HepG2 (cell line): ENCODE data around the gene FTL. TPM values are rescaled to one million over a fixed set of nuclear protein-coding genes. Genes with fewer than 3 reads are reported as not detected.

Experiments
- AKAP8 ChIP-seq: sonication (generic); formaldehyde crosslinking; IDR thresholded peaks from 2 replicates; pipeline ENCODE4 v1.5.1; 2020; ENCODE audit warnings: mild to moderate bottlenecking, missing genetic modification reagents
- BORCS8-MEF2B ChIP-seq: sonication (generic); formaldehyde crosslinking; IDR thresholded peaks from 2 replicates; pipeline ENCODE4 v1.8.0; 2022; ENCODE audit warnings: mild to moderate bottlenecking, missing genetic modification reagents
- DMAP1 ChIP-seq: IDR thresholded peaks from 2 replicates; pipeline ENCODE4 v1.6.1; 2016
- ETV6 ChIP-seq: sonication (generic); formaldehyde crosslinking; conservative IDR thresholded peaks from 2 replicates; pipeline ENCODE4 v1.4.0; 2020; ENCODE audit warnings: missing genetic modification reagents
- GATAD2A ChIP-seq: IDR thresholded peaks from 2 replicates; pipeline ENCODE4 v1.6.1; 2016
- HDAC1 ChIP-seq: sonication (generic); formaldehyde crosslinking; IDR thresholded peaks from 2 replicates; pipeline ENCODE4 v1.5.1; 2020; ENCODE audit warnings: mild to moderate bottlenecking, missing genetic modification reagents
- KLF9 ChIP-seq: IDR thresholded peaks from 2 replicates; pipeline ENCODE4 v1.6.1; 2016; ENCODE audit warnings: low read depth
- MEIS1 ChIP-seq: sonication (generic); formaldehyde crosslinking; IDR thresholded peaks from 2 replicates; pipeline ENCODE4 v1.9.0; 2021; ENCODE audit warnings: mild to moderate bottlenecking, missing genetic modification reagents, moderate library complexity, borderline replicate concordance
- NFE2L1 ChIP-seq: sonication (generic); formaldehyde crosslinking; IDR thresholded peaks from 2 replicates; pipeline ENCODE4 v1.4.0; 2020; ENCODE audit warnings: missing genetic modification reagents, mild to moderate bottlenecking, borderline replicate concordance
- PITX1 ChIP-seq: sonication (generic); formaldehyde crosslinking; IDR thresholded peaks from 2 replicates; pipeline ENCODE4 v1.5.1; 2020; ENCODE audit warnings: mild to moderate bottlenecking, missing genetic modification reagents
- RAD51 ChIP-seq: fragments of 450-650 bp; IDR thresholded peaks from 2 replicates; pipeline ENCODE4 v1.6.1; 2016; ENCODE audit warnings: borderline replicate concordance
- ZBTB21 ChIP-seq: sonication (generic); formaldehyde crosslinking; IDR thresholded peaks from 2 replicates; pipeline ENCODE4 v1.4.0; 2020; ENCODE audit warnings: missing genetic modification reagents
- ZFP90 ChIP-seq: sonication (generic); formaldehyde crosslinking; IDR thresholded peaks from 2 replicates; pipeline ENCODE4 v1.8.0; 2022; ENCODE audit warnings: missing genetic modification reagents, mild to moderate bottlenecking, inconsistent platforms, borderline replicate concordance
- ZNF292 ChIP-seq: sonication (generic); formaldehyde crosslinking; IDR thresholded peaks from 2 replicates; pipeline ENCODE4 v1.8.1; 2022; ENCODE audit warnings: mild to moderate bottlenecking, low read depth, missing genetic modification reagents, borderline replicate concordance
- ZNF367 ChIP-seq: sonication (generic); formaldehyde crosslinking; IDR thresholded peaks from 2 replicates; pipeline ENCODE4 v1.4.0; 2020; ENCODE audit warnings: missing genetic modification reagents, borderline replicate concordance
- ZNF563 ChIP-seq: sonication (generic); formaldehyde crosslinking; IDR thresholded peaks from 2 replicates; pipeline ENCODE4 v1.8.0; 2022; ENCODE audit warnings: mild to moderate bottlenecking, moderate library complexity, missing genetic modification reagents
- ZNF614 ChIP-seq: IDR thresholded peaks from 2 replicates; pipeline ENCODE4 v1.6.1; 2018; ENCODE audit warnings: missing biosample characterization, missing genetic modification reagents, inconsistent platforms, borderline replicate concordance
- ZSCAN20 ChIP-seq: sonication (generic); formaldehyde crosslinking; IDR thresholded peaks from 2 replicates; pipeline ENCODE4 v1.4.0; 2020; ENCODE audit warnings: missing genetic modification reagents, mild to moderate bottlenecking, borderline replicate concordance
- polyA plus RNA-seq, 8 experiments: library from polyadenylated mRNA; depleted of rRNA in 3 of 8; stranded (reverse) in 7 of 8; unstranded in 1 of 8; fragments of >200 nt; fragmentation: Illumina TruSeq in 4 of 8; extraction: Trizol in 4 of 8; gene quantifications; 2 replicates each; pipeline versions ENCODE4 v1.2.1 to v1.2.3, GENCODE V29; 2011 to 2016; ENCODE audit warnings: low read depth in 4 of 8, missing spikeins in 1 of 8, mixed read lengths in 1 of 8; ENCODE audit not compliant: insufficient read depth in 1 of 8
- total RNA-seq, 5 experiments: library from RNA; depleted of rRNA; stranded (reverse); fragments of >200 nt; fragmentation: Illumina TruSeq; extraction: Trizol; gene quantifications; 2 replicates each; pipeline ENCODE4 v1.2.3, GENCODE V29; 2016; ENCODE audit warnings: low read depth in 1 of 5
- TF ChIP-seq, protein P1 (sequence below): sonication (generic); formaldehyde crosslinking; IDR thresholded peaks from 2 replicates; pipeline ENCODE4 v1.5.1; 2020; ENCODE audit warnings: missing genetic modification reagents, mild to moderate bottlenecking, borderline replicate concordance
- TF ChIP-seq, protein P2 (sequence below): sonication (generic); formaldehyde crosslinking; IDR thresholded peaks from 2 replicates; pipeline ENCODE4 v1.8.1; 2023; ENCODE audit warnings: mild to moderate bottlenecking, missing genetic modification reagents, borderline replicate concordance
- TF ChIP-seq, protein P3 (sequence below): sonication (generic); formaldehyde crosslinking; IDR thresholded peaks from 2 replicates; pipeline ENCODE4 v1.4.0; 2020; ENCODE audit warnings: mild to moderate bottlenecking, missing genetic modification reagents
- TF ChIP-seq, protein P4 (sequence below): sonication (generic); formaldehyde crosslinking; IDR thresholded peaks from 2 replicates; pipeline ENCODE4 v1.4.0; 2020; ENCODE audit warnings: missing genetic modification reagents
- TF ChIP-seq, protein P5 (sequence below): sonication (generic); formaldehyde crosslinking; conservative IDR thresholded peaks from 2 replicates; pipeline ENCODE4 v1.4.0; 2020; ENCODE audit warnings: missing genetic modification reagents
- TF ChIP-seq, protein P6 (sequence below): IDR thresholded peaks from 2 replicates; pipeline ENCODE4 v1.6.1; 2012; ENCODE audit warnings: inconsistent platforms

FTL gene
- total and polyA plus RNA-seq, 2 of the 13 experiments (the other 11 are each of a cell fraction or from before 2014, with no cell fraction given): 2,721 to 8,800 TPM

DNA sequence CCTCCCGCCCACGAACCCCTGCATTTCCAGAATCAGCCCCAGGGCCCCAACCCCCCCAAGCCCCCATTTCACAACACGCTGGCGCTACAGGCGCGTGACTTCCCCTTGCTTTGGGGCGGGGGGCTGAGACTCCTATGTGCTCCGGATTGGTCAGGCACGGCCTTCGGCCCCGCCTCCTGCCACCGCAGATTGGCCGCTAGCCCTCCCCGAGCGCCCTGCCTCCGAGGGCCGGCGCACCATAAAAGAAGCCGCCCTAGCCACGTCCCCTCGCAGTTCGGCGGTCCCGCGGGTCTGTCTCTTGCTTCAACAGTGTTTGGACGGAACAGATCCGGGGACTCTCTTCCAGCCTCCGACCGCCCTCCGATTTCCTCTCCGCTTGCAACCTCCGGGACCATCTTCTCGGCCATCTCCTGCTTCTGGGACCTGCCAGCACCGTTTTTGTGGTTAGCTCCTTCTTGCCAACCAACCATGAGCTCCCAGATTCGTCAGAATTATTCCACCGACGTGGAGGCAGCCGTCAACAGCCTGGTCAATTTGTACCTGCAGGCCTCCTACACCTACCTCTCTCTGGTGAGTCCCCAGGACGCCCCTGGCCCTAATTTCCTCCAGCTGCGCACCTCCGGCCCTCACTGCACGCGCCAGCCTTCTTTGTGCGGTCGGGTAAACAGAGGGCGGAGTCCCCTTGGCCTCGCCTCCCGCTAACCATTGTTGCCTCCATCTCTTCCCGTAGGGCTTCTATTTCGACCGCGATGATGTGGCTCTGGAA, at the start of gene FTL (continued):
- peak; percentile 82; the same call in 1 of the 2 replicates for TF ChIP-seq BORCS8-MEF2B (CRISPR knock-in tag)
- no peak for TF ChIP-seq NFE2L1 (CRISPR knock-in tag)
- TF ChIP-seq KLF9 (CRISPR knock-in tag): peak; percentile 37; the same call in 1 of the 2 replicates
- peak; percentile 88; the same call in 1 of the 2 replicates for TF ChIP-seq ZNF614
- TF ChIP-seq, protein P1, sequence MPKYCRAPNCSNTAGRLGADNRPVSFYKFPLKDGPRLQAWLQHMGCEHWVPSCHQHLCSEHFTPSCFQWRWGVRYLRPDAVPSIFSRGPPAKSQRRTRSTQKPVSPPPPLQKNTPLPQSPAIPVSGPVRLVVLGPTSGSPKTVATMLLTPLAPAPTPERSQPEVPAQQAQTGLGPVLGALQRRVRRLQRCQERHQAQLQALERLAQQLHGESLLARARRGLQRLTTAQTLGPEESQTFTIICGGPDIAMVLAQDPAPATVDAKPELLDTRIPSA (CRISPR knock-in tag): peak; percentile 60; the same call in 1 of the 2 replicates
- TF ChIP-seq GATAD2A: peak; percentile 54
- peak; percentile 93 for TF ChIP-seq ZNF367 (CRISPR knock-in tag)
- peak; percentile 79 for TF ChIP-seq ZNF563 (CRISPR knock-in tag)
- TF ChIP-seq, protein P2, sequence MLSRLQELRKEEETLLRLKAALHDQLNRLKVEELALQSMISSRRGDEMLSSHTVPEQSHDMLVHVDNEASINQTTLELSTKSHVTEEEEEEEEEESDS (CRISPR knock-in tag): no peak
- TF ChIP-seq DMAP1 (CRISPR knock-in tag): peak; percentile 65
- no peak for TF ChIP-seq AKAP8 (CRISPR knock-in tag)
- no peak for TF ChIP-seq ZNF292 (CRISPR knock-in tag)
- TF ChIP-seq PITX1 (CRISPR knock-in tag): peak; percentile 69; the same call in 1 of the 2 replicates
- TF ChIP-seq HDAC1 (CRISPR knock-in tag): peak; percentile 68
- TF ChIP-seq, protein P3, sequence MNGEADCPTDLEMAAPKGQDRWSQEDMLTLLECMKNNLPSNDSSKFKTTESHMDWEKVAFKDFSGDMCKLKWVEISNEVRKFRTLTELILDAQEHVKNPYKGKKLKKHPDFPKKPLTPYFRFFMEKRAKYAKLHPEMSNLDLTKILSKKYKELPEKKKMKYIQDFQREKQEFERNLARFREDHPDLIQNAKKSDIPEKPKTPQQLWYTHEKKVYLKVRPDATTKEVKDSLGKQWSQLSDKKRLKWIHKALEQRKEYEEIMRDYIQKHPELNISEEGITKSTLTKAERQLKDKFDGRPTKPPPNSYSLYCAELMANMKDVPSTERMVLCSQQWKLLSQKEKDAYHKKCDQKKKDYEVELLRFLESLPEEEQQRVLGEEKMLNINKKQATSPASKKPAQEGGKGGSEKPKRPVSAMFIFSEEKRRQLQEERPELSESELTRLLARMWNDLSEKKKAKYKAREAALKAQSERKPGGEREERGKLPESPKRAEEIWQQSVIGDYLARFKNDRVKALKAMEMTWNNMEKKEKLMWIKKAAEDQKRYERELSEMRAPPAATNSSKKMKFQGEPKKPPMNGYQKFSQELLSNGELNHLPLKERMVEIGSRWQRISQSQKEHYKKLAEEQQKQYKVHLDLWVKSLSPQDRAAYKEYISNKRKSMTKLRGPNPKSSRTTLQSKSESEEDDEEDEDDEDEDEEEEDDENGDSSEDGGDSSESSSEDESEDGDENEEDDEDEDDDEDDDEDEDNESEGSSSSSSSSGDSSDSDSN (CRISPR knock-in tag): peak; percentile 75; the same call in 1 of the 2 replicates
- TF ChIP-seq RAD51: no peak
- TF ChIP-seq ZFP90 (CRISPR knock-in tag): peak; percentile 94
- no peak; the same call in 1 of the 2 replicates for TF ChIP-seq ZBTB21 (CRISPR knock-in tag)
- TF ChIP-seq, protein P4, sequence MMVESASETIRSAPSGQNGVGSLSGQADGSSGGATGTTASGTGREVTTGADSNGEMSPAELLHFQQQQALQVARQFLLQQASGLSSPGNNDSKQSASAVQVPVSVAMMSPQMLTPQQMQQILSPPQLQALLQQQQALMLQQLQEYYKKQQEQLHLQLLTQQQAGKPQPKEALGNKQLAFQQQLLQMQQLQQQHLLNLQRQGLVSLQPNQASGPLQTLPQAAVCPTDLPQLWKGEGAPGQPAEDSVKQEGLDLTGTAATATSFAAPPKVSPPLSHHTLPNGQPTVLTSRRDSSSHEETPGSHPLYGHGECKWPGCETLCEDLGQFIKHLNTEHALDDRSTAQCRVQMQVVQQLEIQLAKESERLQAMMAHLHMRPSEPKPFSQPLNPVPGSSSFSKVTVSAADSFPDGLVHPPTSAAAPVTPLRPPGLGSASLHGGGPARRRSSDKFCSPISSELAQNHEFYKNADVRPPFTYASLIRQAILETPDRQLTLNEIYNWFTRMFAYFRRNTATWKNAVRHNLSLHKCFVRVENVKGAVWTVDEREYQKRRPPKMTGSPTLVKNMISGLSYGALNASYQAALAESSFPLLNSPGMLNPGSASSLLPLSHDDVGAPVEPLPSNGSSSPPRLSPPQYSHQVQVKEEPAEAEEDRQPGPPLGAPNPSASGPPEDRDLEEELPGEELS (CRISPR knock-in tag): peak; percentile 72; the same call in 1 of the 2 replicates
- peak; percentile 87 for TF ChIP-seq ZSCAN20
- TF ChIP-seq, protein P5, sequence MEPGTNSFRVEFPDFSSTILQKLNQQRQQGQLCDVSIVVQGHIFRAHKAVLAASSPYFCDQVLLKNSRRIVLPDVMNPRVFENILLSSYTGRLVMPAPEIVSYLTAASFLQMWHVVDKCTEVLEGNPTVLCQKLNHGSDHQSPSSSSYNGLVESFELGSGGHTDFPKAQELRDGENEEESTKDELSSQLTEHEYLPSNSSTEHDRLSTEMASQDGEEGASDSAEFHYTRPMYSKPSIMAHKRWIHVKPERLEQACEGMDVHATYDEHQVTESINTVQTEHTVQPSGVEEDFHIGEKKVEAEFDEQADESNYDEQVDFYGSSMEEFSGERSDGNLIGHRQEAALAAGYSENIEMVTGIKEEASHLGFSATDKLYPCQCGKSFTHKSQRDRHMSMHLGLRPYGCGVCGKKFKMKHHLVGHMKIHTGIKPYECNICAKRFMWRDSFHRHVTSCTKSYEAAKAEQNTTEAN (CRISPR knock-in tag): no peak; the same call in 1 of the 2 replicates
- TF ChIP-seq, protein P6, sequence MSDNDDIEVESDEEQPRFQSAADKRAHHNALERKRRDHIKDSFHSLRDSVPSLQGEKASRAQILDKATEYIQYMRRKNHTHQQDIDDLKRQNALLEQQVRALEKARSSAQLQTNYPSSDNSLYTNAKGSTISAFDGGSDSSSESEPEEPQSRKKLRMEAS: peak; percentile 70
- no peak; the same call in 1 of the 2 replicates for TF ChIP-seq ETV6 (CRISPR knock-in tag)
- TF ChIP-seq MEIS1: no peak; the same call in none of the 2 replicates
